ENCODE measurements around the gene SLC12A5.

DNA sequence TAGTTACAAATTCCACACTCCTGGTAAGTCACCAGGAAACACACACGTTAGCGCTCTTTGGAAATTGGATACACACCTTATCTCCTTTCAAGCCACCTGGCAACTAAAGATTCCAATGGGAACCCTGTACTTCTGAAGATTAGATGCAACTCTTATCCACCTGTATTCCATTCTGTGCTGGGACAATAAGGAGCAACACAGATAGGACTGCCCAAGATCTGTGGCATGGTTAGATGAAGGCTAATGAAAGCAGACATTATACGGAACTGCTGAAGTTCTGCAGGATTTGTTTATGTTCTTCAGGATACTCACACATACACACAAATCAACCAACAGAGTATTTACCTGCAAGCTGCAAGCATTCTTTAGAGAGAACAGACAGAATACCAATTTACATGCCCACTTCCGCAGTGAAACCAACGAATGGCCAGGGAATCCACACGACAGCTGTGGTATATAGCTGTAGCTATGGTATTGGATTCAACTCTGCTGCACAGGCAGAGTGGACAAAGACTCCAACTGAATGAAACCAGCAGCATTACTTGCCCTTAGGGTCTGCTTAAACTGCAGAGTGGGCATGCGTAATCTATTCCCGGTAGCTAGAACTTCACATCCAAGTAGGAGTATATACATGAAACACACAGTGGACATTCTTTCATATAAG lies 48.8 kb downstream of the SLC12A5 start:
- no peak for TF ChIP-seq POLR2AphosphoS5 (IDR thresholded peaks at IDR 0.05; ENCODE audit: low read depth, low read length)
- no peak for TF ChIP-seq TAF1 (IDR thresholded peaks at IDR 0.05; ENCODE audit: borderline replicate concordance, insufficient read depth, low read length)
- TF ChIP-seq SIN3A (IDR thresholded peaks at IDR 0.05; ENCODE audit: borderline replicate concordance, insufficient read depth, low read length) = no peak
- TF ChIP-seq, protein P1, sequence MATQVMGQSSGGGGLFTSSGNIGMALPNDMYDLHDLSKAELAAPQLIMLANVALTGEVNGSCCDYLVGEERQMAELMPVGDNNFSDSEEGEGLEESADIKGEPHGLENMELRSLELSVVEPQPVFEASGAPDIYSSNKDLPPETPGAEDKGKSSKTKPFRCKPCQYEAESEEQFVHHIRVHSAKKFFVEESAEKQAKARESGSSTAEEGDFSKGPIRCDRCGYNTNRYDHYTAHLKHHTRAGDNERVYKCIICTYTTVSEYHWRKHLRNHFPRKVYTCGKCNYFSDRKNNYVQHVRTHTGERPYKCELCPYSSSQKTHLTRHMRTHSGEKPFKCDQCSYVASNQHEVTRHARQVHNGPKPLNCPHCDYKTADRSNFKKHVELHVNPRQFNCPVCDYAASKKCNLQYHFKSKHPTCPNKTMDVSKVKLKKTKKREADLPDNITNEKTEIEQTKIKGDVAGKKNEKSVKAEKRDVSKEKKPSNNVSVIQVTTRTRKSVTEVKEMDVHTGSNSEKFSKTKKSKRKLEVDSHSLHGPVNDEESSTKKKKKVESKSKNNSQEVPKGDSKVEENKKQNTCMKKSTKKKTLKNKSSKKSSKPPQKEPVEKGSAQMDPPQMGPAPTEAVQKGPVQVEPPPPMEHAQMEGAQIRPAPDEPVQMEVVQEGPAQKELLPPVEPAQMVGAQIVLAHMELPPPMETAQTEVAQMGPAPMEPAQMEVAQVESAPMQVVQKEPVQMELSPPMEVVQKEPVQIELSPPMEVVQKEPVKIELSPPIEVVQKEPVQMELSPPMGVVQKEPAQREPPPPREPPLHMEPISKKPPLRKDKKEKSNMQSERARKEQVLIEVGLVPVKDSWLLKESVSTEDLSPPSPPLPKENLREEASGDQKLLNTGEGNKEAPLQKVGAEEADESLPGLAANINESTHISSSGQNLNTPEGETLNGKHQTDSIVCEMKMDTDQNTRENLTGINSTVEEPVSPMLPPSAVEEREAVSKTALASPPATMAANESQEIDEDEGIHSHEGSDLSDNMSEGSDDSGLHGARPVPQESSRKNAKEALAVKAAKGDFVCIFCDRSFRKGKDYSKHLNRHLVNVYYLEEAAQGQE (IDR thresholded peaks at IDR 0.05; ENCODE audit: insufficient read depth in 1 of 2, low read depth in 2 of 2, low read length in 2 of 2) = no peak
- TF ChIP-seq FOXP2 (optimal IDR thresholded peaks at IDR 0.05; ENCODE audit: borderline replicate concordance, extremely low read depth, extremely low read length, insufficient read depth) = no peak
